IMR-90 (cell line): Measurements from ENCODE around the gene PXT1. TPM values are rescaled to one million over a fixed set of nuclear protein-coding genes. Genes with fewer than 3 reads are reported as not detected.

Experiments used
- ATAC-seq: fragments of 200-7000 bp; cut with Tn5 transposase; 2 replicates; pipeline ENCODE4 v1.9.1; 2020; ENCODE audit warnings: low read depth, mild to moderate bottlenecking, moderate library complexity
- BruUV-seq: library from RNA; stranded (reverse); fragments of 400-500 nt; replicated peaks from 2 replicates; lab custom pipeline; 2021; lab: Mats Ljungman, UMichigan
- CTCF ChIA-PET: fragments of 300-600 bp; formaldehyde crosslinking; extraction: SDS; loops from one replicate; lab custom pipeline; 2021; ENCODE audit warnings: antibody characterized with exemption; lab: Yijun Ruan, JAX
- POLR2A ChIA-PET: fragments of 300-600 bp; sonication (Branson Sonifier 250); formaldehyde crosslinking; loops from one replicate; lab custom pipeline; 2022; ENCODE audit warnings: antibody characterized with exemption; ENCODE audit not compliant: unreplicated experiment; lab: Charles Lee
- DNase-seq: peaks from one replicate; pipeline ENCODE4 v3.0.0; 2013
- H2AFZ ChIP-seq: replicated peaks from 2 replicates; pipeline ENCODE3; 2013; ENCODE audit warnings: low read length, mild to moderate bottlenecking; ENCODE audit not compliant: poor library complexity
- H2AK5ac ChIP-seq: 2 replicates; pipeline ENCODE4 v1.6.1; 2013; ENCODE audit warnings: low read depth, low read length, inconsistent platforms
- H2AK9ac ChIP-seq: replicated peaks from 2 replicates; pipeline ENCODE3; 2013; ENCODE audit warnings: mild to moderate bottlenecking, low read depth, low read length, moderate library complexity; ENCODE audit not compliant: poor library complexity
- H2BK120ac ChIP-seq: 2 replicates; pipeline ENCODE4 v1.6.1; 2013; ENCODE audit warnings: low read depth, low read length, inconsistent platforms
- H2BK15ac ChIP-seq: 3 replicates; pipeline ENCODE4 v1.6.1; 2013; ENCODE audit warnings: low read depth, low read length, inconsistent platforms
- H2BK20ac ChIP-seq: 2 replicates; pipeline ENCODE4 v1.6.1; 2013; ENCODE audit warnings: low read depth, mild to moderate bottlenecking, inconsistent platforms, low read length, moderate library complexity
- H2BK5ac ChIP-seq: 2 replicates; pipeline ENCODE4 v1.6.1; 2013; ENCODE audit warnings: mild to moderate bottlenecking, low read depth, low read length, inconsistent platforms; ENCODE audit not compliant: poor library complexity, severe bottlenecking
- H3K14ac ChIP-seq: replicated peaks from 2 replicates; pipeline ENCODE4 v1.6.1; 2013; ENCODE audit warnings: low read depth, low read length, inconsistent platforms
- H3K18ac ChIP-seq: 2 replicates; pipeline ENCODE4 v1.6.1; 2013; ENCODE audit warnings: low read depth, low read length, control low read depth
- H3K23ac ChIP-seq: 2 replicates; pipeline ENCODE4 v1.6.1; 2013; ENCODE audit warnings: low read depth, low read length, inconsistent platforms
- H3K27ac ChIP-seq: 2 replicates; pipeline ENCODE4 v1.5.1; 2013; ENCODE audit warnings: mild to moderate bottlenecking, control low read depth, low read length; ENCODE audit not compliant: insufficient read depth
- H3K27me3 ChIP-seq: 2 replicates; pipeline ENCODE4 v1.6.1; 2013; ENCODE audit warnings: low read length; ENCODE audit not compliant: control insufficient read depth, insufficient read depth
- H3K36me3 ChIP-seq: 2 replicates; pipeline ENCODE4 v1.6.1; 2013; ENCODE audit warnings: low read length, mixed read lengths; ENCODE audit not compliant: control insufficient read depth, insufficient read depth
- H3K4ac ChIP-seq: 2 replicates; pipeline ENCODE4 v1.6.1; 2013; ENCODE audit warnings: low read depth, low read length, inconsistent platforms
- H3K4me1 ChIP-seq: 2 replicates; pipeline ENCODE4 v1.6.1; 2013; ENCODE audit warnings: low read length, mixed read lengths; ENCODE audit not compliant: control insufficient read depth, insufficient read depth
- H3K4me2 ChIP-seq: 2 replicates; pipeline ENCODE4 v1.6.1; 2013; ENCODE audit warnings: low read depth, mild to moderate bottlenecking, control low read depth, low read length, moderate library complexity
- H3K4me3 ChIP-seq: 2 replicates; pipeline ENCODE4 v1.5.1; 2013; ENCODE audit warnings: low read depth, mild to moderate bottlenecking, control low read depth, low read length, moderate library complexity; ENCODE audit not compliant: insufficient read depth
- H3K56ac ChIP-seq: 2 replicates; pipeline ENCODE4 v1.6.1; 2013; ENCODE audit warnings: low read length, inconsistent platforms; ENCODE audit not compliant: insufficient read depth; ENCODE audit errors: extremely low read depth
- H3K79me1 ChIP-seq, 2 experiments: 2 replicates each; pipeline ENCODE4 v1.6.1; 2013; ENCODE audit warnings: low read length in 2 of 2, inconsistent platforms in 1 of 2, low read depth in 1 of 2
- H3K9ac ChIP-seq: 2 replicates; pipeline ENCODE4 v1.6.1; 2013; ENCODE audit warnings: low read depth, low read length, control low read depth
- H3K9me1 ChIP-seq: 2 replicates; pipeline ENCODE4 v1.6.1; 2013; ENCODE audit warnings: low read length, inconsistent platforms; ENCODE audit not compliant: insufficient read depth
- H3K9me3 ChIP-seq: 2 replicates; pipeline ENCODE4 v1.6.1; 2013; ENCODE audit warnings: low read length; ENCODE audit not compliant: control insufficient read depth, insufficient read depth
- H4K20me1 ChIP-seq: 2 replicates; pipeline ENCODE4 v1.6.1; 2013; ENCODE audit warnings: low read length, inconsistent platforms; ENCODE audit not compliant: insufficient read depth
- H4K5ac ChIP-seq: 2 replicates; pipeline ENCODE4 v1.6.1; 2013; ENCODE audit warnings: mild to moderate bottlenecking, low read depth, low read length, control low read depth
- H4K8ac ChIP-seq, 2 experiments: 2 replicates each; pipeline ENCODE4 v1.6.1; 2013; ENCODE audit warnings: low read depth in 2 of 2, low read length in 2 of 2, control low read depth in 1 of 2, inconsistent platforms in 1 of 2
- H4K91ac ChIP-seq: 2 replicates; pipeline ENCODE4 v1.6.1; 2013; ENCODE audit warnings: low read depth, low read length, inconsistent platforms; ENCODE audit not compliant: insufficient read depth
- CEBPB ChIP-seq: IDR thresholded peaks from 2 replicates; pipeline ENCODE4 v1.6.1; 2012; ENCODE audit warnings: low read depth, low read length, improper control_type of control experiment
- FOS ChIP-seq: fragments of 150-350 bp; IDR thresholded peaks from 2 replicates; pipeline ENCODE4 v1.6.1; 2016; ENCODE audit warnings: low read depth, low read length
- RCOR1 ChIP-seq: IDR thresholded peaks from 2 replicates; pipeline ENCODE4 v1.6.1; 2012; ENCODE audit warnings: mild to moderate bottlenecking, low read length, improper control_type of control experiment; ENCODE audit not compliant: insufficient replicate concordance
- WGBS, 2 experiments: methylation state at CpG; one replicate each; pipeline versions ENCODE4 v1.1.5 to v1.1.7; 2013; ENCODE audit warnings: missing lambda C conversion rate in 2 of 2; ENCODE audit not compliant: insufficient read length in 1 of 2; ENCODE audit errors: extremely low coverage in 2 of 2; 5-methylcytosine and 5-hydroxymethylcytosine counted together
- dilution Hi-C: fragments of 300-500 bp; cut with HindIII; formaldehyde crosslinking; loops from one replicate; pipeline ENCODE4 v1.14.3; 2018; ENCODE audit warnings: low sequenced_read_pairs; ENCODE audit not compliant: unreplicated experiment
- in situ Hi-C: fragments of 300-500 bp; cut with MboI; formaldehyde crosslinking; loops from 3 replicates; pipeline ENCODE4 v1.14.3; 2019; ENCODE audit warnings: low sequenced_read_pairs, inconsistent platforms, mixed read lengths
- intact Hi-C: fragments of 100-400 bp; cut with micrococcal nuclease; formaldehyde crosslinking; loops from 2 replicates; pipeline ENCODE4 v1.10.0; 2022
- polyA plus RNA-seq, 3 experiments: library from polyadenylated mRNA; depleted of rRNA; stranded (reverse); fragments of >200 nt; gene quantifications; 2 replicates each; pipeline ENCODE4 v1.2.3, GENCODE V29; 2012; ENCODE audit warnings: low replicate concordance in 1 of 3
- total RNA-seq: library from RNA; depleted of rRNA; stranded (reverse); fragments of >200 nt; gene quantifications from 2 replicates; pipeline ENCODE4 v1.2.3, GENCODE V29; 2012
- TF ChIP-seq, protein P1 (sequence below): fragments of 150-350 bp; IDR thresholded peaks from 2 replicates; pipeline ENCODE4 v1.6.1; 2017; ENCODE audit warnings: mild to moderate bottlenecking, antibody characterized with exemption, low read length, low read depth

PXT1 gene
- total and polyA plus RNA-seq, 2 of the 4 experiments (the other 2 are of a cell fraction), result not detected

DNA sequence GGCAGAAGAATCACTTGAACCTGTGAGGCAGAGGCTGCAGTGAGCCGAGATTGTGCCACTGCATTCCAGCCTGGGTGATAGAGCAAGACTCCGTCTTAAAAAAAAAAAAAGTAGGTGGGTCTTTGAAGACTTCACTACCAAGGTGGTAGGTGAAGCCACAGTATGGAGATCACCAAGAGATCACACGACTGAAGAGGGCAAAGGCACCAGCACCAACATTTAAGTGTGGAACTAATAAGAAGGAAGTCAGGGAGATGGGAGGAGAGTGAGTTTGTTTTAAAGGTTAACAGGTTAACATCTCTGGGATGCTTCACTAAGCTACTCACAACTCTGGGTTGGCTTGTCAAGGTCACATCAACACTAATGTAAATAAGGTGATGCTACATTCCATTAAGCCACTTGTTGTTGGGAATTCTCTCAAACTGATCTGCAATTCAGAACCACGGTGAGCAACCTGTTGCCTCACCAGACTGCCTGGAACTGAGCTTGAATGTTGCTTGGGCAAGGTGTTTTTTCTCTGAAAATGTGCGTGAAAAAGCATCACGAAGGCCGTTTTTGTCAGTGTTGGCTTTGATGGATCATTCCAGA lies 48.8 kb upstream of the PXT1 start:
- H2BK20ac ChIP-seq, result no peak overlapping the region
- no peak overlapping the region for H2AK9ac ChIP-seq
- no CpG with 5 or more reads among the region's 7 CpGs for WGBS, 2 experiments
- no peaks in the 10 kb centered on the region for H3K27me3 ChIP-seq
- H4K8ac ChIP-seq, result no peak overlapping the region
- DNase-seq, result peak; percentile 31
- no peak overlapping the region for H3K9ac ChIP-seq
- no peaks in the 10 kb centered on the region for H3K9me3 ChIP-seq
- no peak overlapping the region for H3K4me3 ChIP-seq
- H2AK5ac ChIP-seq, result no peak overlapping the region
- H4K91ac ChIP-seq, result no peak overlapping the region
- H3K56ac ChIP-seq, result no peak overlapping the region
- ATAC-seq, result no peak; the same call in 1 of the 2 replicates
- dilution Hi-C loops, result no loop called here
- no peak overlapping the region for H4K5ac ChIP-seq
- H3K23ac ChIP-seq, result no peak overlapping the region
- in situ Hi-C loops, result no loop called here
- H3K4ac ChIP-seq, result no peak overlapping the region
- H4K20me1 ChIP-seq, result peaks cover 19% of the 10 kb centered on the region; the same call in 1 of the 2 replicates
- H3K4me2 ChIP-seq, result no peak overlapping the region
- peaks cover 8% of the 10 kb centered on the region for H3K4me1 ChIP-seq
- POLR2A ChIA-PET, result no interaction called here
- H3K27ac ChIP-seq, result no peak overlapping the region
- intact Hi-C loops, result no loop called here
- no peak overlapping the region for H3K14ac ChIP-seq
- H3K18ac ChIP-seq, result no peak overlapping the region
- TF ChIP-seq CEBPB (peak; percentile 69; the same call in 1 of the 2 replicates), FOS (no peak), RCOR1 (no peak)
- TF ChIP-seq, protein P1, sequence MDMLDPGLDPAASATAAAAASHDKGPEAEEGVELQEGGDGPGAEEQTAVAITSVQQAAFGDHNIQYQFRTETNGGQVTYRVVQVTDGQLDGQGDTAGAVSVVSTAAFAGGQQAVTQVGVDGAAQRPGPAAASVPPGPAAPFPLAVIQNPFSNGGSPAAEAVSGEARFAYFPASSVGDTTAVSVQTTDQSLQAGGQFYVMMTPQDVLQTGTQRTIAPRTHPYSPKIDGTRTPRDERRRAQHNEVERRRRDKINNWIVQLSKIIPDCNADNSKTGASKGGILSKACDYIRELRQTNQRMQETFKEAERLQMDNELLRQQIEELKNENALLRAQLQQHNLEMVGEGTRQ, result no peak
- no peak overlapping the region for H2BK15ac ChIP-seq
- CTCF ChIA-PET, result interaction anchor here (1.3 kb wide), 1 partner anchor 13 kb away, joined by 5 read pairs; no protein-coding TSS in a partner anchor
- H2AFZ ChIP-seq, result no peak overlapping the region
- H3K36me3 ChIP-seq, result peaks cover 32% of the 10 kb centered on the region
- no peak overlapping the region for H2BK5ac ChIP-seq
- H2BK120ac ChIP-seq, result no peak overlapping the region
- peaks cover 5 to 72% of the 10 kb centered on the region in 2 experiments; a peak in 2 of 4 replicates for H3K79me1 ChIP-seq
- BruUV-seq, result no TSS peak
- peaks cover 21% of the 10 kb centered on the region for H3K9me1 ChIP-seq
